HG02885 (cell line): ENCODE measurements around the gene RNF112.

Experiments
- ATAC-seq: cut with Tn5 transposase; IDR thresholded peaks from one replicate; pipeline ENCODE4 v1.9.1; 2021; ENCODE audit warnings: mild to moderate bottlenecking; ENCODE audit not compliant: unreplicated experiment, poor library complexity

The RNF112 gene

GRCh38 chr17:19410875-19411620, at the start of gene RNF112:
Gene RNF112 (plus strand): TSS chr17:19411232. CDS start chr17:19411409, 177 bp downstream.
- no peak for ATAC-seq

- no peak for ATAC-seq
These were observed 49.7 kb upstream of the RNF112 start for GRCh38 chr17:19361326-19361725.

GRCh38 chr17:19361944-19362276, 49.1 kb upstream of the RNF112 start:
- no peak for ATAC-seq

GRCh38 chr17:19362277-19363113, 48.5 kb upstream of the RNF112 start, which contains the start of gene B9D1:
Gene B9D1 (minus strand): TSS chr17:19362723. CDS start chr17:19362569, 154 bp downstream.
- peak; percentile 82 for ATAC-seq

GRCh38 chr17:19363114-19363438, 48.0 kb upstream of the RNF112 start:
- ATAC-seq: no peak

GRCh38 chr17:19363460-19364035, 47.5 kb upstream of the RNF112 start:
- no peak for ATAC-seq

- ATAC-seq: no peak
These were observed 46.1 kb upstream of the RNF112 start for GRCh38 chr17:19364699-19365498.

GRCh38 chr17:19365499-19365817, 45.6 kb upstream of the RNF112 start:
- ATAC-seq: no peak

- no peak for ATAC-seq
These were observed 45.0 kb upstream of the RNF112 start for GRCh38 chr17:19365833-19366636.

GRCh38 chr17:19366637-19366972, 44.4 kb upstream of the RNF112 start:
- no peak for ATAC-seq

GRCh38 chr17:19368229-19368628, 42.8 kb upstream of the RNF112 start:
- no peak for ATAC-seq

GRCh38 chr17:19369107-19369778, 41.8 kb upstream of the RNF112 start:
- no peak for ATAC-seq

GRCh38 chr17:19369846-19370492, 41.1 kb upstream of the RNF112 start:
- no peak for ATAC-seq

GRCh38 chr17:19370493-19370960, 40.5 kb upstream of the RNF112 start:
- peak; percentile 61 for ATAC-seq

GRCh38 chr17:19371259-19372010, 39.6 kb upstream of the RNF112 start:
- ATAC-seq: no peak

- ATAC-seq: no peak
These were observed 39.0 kb upstream of the RNF112 start for GRCh38 chr17:19372011-19372370.

- no peak for ATAC-seq
These were observed 38.6 kb upstream of the RNF112 start for GRCh38 chr17:19372439-19372838.

GRCh38 chr17:19372866-19373504, 38.0 kb upstream of the RNF112 start:
- no peak for ATAC-seq
